Astrocyte (in vitro differentiated cells and primary cell): ENCODE results near the gene CMTM4.

Source experiments
- EZH2 ChIP-seq: IDR thresholded peaks from 2 replicates; pipeline ENCODE4 v1.6.1; 2012; ENCODE audit warnings: mild to moderate bottlenecking, low read length, inconsistent platforms; ENCODE audit not compliant: insufficient read depth
- TF ChIP-seq, protein P1 (sequence below): IDR thresholded peaks from 2 replicates; pipeline ENCODE4 v1.5.1; 2011; ENCODE audit warnings: low read depth, mild to moderate bottlenecking, inconsistent platforms, low read length, moderate library complexity; ENCODE audit not compliant: insufficient read depth

DNA sequence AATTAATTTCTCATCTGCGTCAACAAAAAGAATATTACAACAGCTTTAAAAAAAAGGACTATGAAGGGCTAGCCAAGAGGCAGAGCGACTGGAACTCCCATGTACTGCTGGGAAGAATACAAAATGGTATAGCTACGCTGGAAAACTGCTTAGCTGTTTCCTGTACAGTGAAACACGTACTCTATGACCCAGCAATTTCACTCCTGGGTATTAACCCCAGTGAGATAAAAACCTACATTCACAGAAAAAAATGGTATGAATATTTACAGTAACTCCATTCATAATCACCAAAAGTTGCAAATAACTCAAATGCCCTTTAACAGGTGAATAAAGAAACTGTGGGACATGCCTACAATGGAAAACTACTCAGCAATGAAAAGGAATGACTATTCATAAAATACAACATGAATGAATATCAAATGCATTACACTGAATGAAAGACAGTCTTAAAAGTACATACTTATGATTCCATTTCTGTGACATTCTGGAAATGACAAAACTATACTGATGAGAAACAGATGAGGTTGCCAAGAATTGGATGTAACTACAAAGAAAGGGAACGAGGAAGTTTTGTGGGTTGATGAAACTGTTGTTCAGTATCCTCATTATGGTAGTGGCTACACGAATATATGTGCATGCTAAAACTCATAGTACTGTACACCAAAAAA, 27.6 kb downstream of the CMTM4 start:
- no peak for TF ChIP-seq EZH2
- TF ChIP-seq, protein P1, sequence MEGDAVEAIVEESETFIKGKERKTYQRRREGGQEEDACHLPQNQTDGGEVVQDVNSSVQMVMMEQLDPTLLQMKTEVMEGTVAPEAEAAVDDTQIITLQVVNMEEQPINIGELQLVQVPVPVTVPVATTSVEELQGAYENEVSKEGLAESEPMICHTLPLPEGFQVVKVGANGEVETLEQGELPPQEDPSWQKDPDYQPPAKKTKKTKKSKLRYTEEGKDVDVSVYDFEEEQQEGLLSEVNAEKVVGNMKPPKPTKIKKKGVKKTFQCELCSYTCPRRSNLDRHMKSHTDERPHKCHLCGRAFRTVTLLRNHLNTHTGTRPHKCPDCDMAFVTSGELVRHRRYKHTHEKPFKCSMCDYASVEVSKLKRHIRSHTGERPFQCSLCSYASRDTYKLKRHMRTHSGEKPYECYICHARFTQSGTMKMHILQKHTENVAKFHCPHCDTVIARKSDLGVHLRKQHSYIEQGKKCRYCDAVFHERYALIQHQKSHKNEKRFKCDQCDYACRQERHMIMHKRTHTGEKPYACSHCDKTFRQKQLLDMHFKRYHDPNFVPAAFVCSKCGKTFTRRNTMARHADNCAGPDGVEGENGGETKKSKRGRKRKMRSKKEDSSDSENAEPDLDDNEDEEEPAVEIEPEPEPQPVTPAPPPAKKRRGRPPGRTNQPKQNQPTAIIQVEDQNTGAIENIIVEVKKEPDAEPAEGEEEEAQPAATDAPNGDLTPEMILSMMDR, result no peak
